Tibial artery (tissue), 4 donors: ENCODE measurements around the gene CPE.

Experiments used
- DNase-seq, 2 donors: peaks; one replicate each; pipeline ENCODE4 v3.0.0-alpha.2; 2019
- H3K27ac ChIP-seq, 2 donors: fragments of 200-600 bp; sonication (generic) in 1 of 2; 1 replicate in 1 of 2; 2 replicates in 1 of 2; pipeline ENCODE4 v1.5.1; 2018 to 2019; ENCODE audit warnings: mild to moderate bottlenecking in 1 of 2
- H3K27me3 ChIP-seq, 2 donors: fragments of 200-600 bp; sonication (generic) in 1 of 2; one replicate each; pipeline versions ENCODE4 v1.5.1 to v1.6.0; 2016 to 2019
- H3K36me3 ChIP-seq, 3 donors: fragments of 200-600 bp; sonication (generic) in 2 of 3; one replicate each; pipeline ENCODE4 v1.5.1; 2016 to 2019; ENCODE audit warnings: mild to moderate bottlenecking in 2 of 3
- H3K4me1 ChIP-seq, 4 donors: fragments of 200-600 bp; sonication (generic) in 2 of 4; 1 replicate in 3 of 4; 2 replicates in 1 of 4; pipeline ENCODE4 v1.5.1; 2016 to 2019
- H3K4me3 ChIP-seq, 2 donors: fragments of 200-600 bp; sonication (generic) in 1 of 2; 1 replicate in 1 of 2; 2 replicates in 1 of 2; pipeline ENCODE4 v1.5.1; 2018 to 2019; ENCODE audit warnings: mild to moderate bottlenecking in 2 of 2
- H3K9me3 ChIP-seq, 3 donors: fragments of 200-600 bp; sonication (generic) in 1 of 3; one replicate each; pipeline ENCODE4 v1.5.1; 2016 to 2019
- intact Hi-C: fragments of 100-400 bp; cut with DNase I; formaldehyde crosslinking; loops from one replicate; pipeline ENCODE4 v1.15.0; 2023; ENCODE audit warnings: low total_unique reads
- TF ChIP-seq, protein P1 (sequence below), 2 experiments: fragments of 200-600 bp in 1 of 2; fragments of 450-650 bp in 1 of 2; IDR thresholded peaks; one replicate each; pipeline ENCODE4 v1.5.1; 2017 to 2019; ENCODE audit warnings: antibody characterized with exemption in 2 of 2, mild to moderate bottlenecking in 1 of 2, moderate library complexity in 1 of 2

Gene CPE

DNA sequence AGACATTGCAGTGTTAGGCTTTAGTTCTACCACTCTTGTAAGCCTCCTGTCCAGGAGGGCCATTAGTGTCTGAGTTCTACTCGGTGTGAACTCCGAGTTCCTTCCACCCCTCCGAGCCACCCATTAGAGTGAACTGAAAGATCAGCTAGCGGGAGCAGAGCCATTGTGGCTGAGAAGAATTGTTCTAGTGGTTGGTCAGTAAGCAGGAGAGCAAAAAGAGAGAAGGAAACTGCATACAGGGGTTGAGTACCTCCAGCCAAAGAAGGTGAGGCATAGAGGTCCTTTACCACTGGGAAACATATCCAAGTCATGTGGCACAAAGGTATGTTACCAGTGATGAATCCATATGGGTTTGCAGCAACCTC, 96.9 kb downstream of the CPE start:
- H3K27ac ChIP-seq, result no peak overlapping the region
- peaks cover 0 to 6% (median 6%) of the 10 kb centered on the region in 3 donors for H3K36me3 ChIP-seq
- TF ChIP-seq, protein P1, sequence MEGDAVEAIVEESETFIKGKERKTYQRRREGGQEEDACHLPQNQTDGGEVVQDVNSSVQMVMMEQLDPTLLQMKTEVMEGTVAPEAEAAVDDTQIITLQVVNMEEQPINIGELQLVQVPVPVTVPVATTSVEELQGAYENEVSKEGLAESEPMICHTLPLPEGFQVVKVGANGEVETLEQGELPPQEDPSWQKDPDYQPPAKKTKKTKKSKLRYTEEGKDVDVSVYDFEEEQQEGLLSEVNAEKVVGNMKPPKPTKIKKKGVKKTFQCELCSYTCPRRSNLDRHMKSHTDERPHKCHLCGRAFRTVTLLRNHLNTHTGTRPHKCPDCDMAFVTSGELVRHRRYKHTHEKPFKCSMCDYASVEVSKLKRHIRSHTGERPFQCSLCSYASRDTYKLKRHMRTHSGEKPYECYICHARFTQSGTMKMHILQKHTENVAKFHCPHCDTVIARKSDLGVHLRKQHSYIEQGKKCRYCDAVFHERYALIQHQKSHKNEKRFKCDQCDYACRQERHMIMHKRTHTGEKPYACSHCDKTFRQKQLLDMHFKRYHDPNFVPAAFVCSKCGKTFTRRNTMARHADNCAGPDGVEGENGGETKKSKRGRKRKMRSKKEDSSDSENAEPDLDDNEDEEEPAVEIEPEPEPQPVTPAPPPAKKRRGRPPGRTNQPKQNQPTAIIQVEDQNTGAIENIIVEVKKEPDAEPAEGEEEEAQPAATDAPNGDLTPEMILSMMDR (IDR thresholded peaks at IDR 0.05), result no peak
- intact Hi-C loops, result no loop called here
- H3K27me3 ChIP-seq, result no peaks in the 10 kb centered on the region
- H3K9me3 ChIP-seq, result no peaks in the 10 kb centered on the region
- peaks cover 0 to 9% (median 0%) of the 10 kb centered on the region in 4 donors for H3K4me1 ChIP-seq
- no peak overlapping the region for H3K4me3 ChIP-seq
- no peak for DNase-seq

DNA sequence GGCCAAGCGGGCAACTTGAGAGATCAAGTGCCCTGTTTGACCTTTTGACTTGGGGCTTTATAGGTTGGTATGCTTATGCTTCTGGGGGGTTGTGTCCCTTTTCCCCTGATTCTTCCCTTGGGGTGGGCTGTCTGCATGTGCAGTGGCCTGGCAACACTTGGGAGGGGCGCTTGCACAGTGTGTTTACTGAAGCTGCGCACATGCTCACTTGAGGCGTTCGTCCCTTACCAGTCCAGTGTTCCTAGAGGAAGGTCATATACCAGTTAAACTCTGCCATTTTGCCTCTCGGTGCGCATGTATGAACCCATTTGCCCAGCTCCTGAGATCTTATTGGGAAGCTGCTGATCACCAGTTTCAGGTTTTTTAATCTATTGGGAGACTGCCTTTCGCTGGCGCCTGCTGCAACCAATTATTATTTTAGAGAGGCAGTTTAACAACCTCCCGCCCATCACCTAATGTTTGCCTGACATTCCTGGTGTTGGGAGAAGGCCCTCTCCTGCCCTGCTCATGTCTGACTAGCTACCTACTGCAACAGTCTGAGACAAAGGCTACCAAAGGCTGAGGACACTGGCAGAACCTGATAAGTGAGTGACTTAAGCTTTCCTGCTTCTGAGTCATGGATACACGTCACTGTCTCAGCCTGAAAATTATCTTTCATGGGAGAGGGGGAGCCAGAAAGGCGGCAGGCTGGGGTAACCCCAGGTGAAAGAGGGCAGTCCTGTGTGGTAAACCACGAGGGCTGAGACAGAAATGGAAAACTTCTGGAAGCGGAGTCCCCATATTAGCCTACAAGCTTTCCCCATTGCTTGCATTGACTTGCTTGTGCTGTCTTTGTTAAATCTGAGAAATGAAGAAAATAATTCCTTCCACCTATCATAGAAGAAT, 97.6 kb downstream of the CPE start:
- peaks cover 0 to 6% (median 0%) of the 10 kb centered on the region in 3 donors for H3K36me3 ChIP-seq
- no peaks in the 10 kb centered on the region for H3K9me3 ChIP-seq
- TF ChIP-seq, protein P1 (IDR thresholded peaks at IDR 0.05), result no peak

DNA sequence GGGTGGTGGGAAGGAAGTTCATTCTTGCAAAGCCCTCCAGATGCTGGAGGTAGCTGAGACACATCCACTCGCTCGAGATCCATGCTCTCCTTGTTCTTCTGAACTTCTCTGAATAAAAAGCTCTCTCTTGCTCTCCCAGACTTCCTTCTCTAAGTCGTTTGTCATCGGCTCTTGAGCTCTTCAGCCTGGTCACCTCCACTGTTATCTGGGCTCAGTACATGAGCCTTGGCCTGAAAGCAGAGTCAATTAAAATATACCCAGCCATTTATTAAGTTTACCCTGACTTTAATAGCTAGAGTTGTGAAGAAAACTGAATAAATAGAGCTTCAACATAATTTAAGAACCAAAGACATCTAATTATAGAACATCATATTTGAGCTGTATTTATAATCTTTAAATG, 99.0 kb downstream of the CPE start:
- TF ChIP-seq, protein P1 (IDR thresholded peaks at IDR 0.05), result no peak
- H3K36me3 ChIP-seq, result peaks cover 0 to 6% (median 0%) of the 10 kb centered on the region in 3 donors
- no peaks in the 10 kb centered on the region for H3K27me3 ChIP-seq
- no peak for DNase-seq
- H3K9me3 ChIP-seq, result no peaks in the 10 kb centered on the region
- H3K4me3 ChIP-seq, result no peak overlapping the region
- no peak overlapping the region for H3K27ac ChIP-seq
- peaks cover 0 to 9% (median 0%) of the 10 kb centered on the region in 4 donors for H3K4me1 ChIP-seq
- intact Hi-C loops, result no loop called here

More for the DNA sequence above, 97.6 kb downstream of the CPE start:
- Histone ChIP-seq H3K4me3 (no peak overlapping the region), H3K27ac (no peak overlapping the region), H3K4me1 (peaks cover 0 to 9% (median 0%) of the 10 kb centered on the region in 4 donors), H3K27me3 (no peaks in the 10 kb centered on the region)
- intact Hi-C loops, result no loop called here
- no peak for DNase-seq

DNA sequence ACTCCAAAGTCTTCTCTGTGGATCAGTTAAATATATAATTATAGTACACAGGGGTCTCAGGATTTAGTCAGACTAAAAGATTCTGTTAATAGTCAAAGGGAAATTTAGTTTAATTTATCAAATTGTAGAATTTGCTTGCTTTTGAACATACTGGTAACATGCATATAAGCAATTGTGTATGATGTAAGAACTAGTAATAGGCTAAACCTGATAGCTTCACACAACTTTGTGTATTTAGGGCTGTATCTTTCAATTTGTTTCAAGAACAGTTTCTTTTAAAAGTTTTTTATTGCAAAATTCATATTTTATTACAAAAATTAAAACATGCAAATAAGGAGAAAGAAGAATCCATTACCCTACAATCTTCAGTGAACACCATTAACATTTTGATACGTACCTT, 99.5 kb downstream of the CPE start:
- Histone ChIP-seq H3K9me3 (no peaks in the 10 kb centered on the region), H3K4me3 (no peak overlapping the region), H3K36me3 (peaks cover 0 to 6% (median 0%) of the 10 kb centered on the region in 3 donors), H3K27me3 (no peaks in the 10 kb centered on the region), H3K27ac (no peak overlapping the region), H3K4me1 (peaks cover 0 to 9% (median 0%) of the 10 kb centered on the region in 4 donors)
- TF ChIP-seq, protein P1 (IDR thresholded peaks at IDR 0.05), result no peak
- intact Hi-C loops, result no loop called here
- no peak for DNase-seq

DNA sequence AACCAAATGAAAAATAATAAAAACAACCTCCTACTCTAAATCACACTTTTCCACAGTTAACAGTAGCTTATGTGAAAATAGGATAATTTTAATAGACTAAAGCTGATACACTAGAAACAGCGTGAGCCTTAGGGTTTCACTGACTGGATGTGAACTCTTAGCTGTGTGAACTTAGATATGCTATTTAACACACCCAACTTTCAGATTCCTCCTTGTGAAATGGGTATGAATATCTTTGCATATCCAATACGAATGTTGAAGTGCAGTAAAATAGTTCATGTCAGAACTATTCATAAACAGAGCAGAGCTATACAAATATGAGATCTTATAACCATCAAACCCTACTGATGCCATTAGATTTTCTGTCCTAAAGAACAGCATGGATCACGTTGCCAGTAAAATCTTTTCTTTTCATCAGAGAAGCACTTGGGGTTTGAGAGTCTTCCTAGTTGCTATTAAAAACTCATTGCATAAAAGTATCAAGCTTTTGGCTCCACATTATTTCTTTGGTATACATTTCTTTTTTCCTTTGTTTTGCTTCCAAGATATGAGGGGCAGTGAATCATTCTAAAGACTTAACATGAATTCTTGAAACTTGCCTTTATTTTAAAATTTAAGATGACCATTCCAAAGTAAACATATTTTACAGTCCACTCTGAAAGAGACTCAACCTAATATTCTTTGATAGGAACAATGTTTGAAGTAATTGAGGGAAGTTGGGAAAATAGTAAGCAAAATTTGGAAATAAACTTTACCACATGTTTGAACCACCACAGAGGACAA, 102.4 kb downstream of the CPE start:
- H3K36me3 ChIP-seq, result peaks cover 8 to 12% (median 11%) of the 10 kb centered on the region in 3 donors
- TF ChIP-seq, protein P1 (IDR thresholded peaks at IDR 0.05), result no peak
- H3K27me3 ChIP-seq, result no peaks in the 10 kb centered on the region
- H3K9me3 ChIP-seq, result no peaks in the 10 kb centered on the region
- intact Hi-C loops, result no loop called here
- H3K27ac ChIP-seq, result no peak overlapping the region
- H3K4me3 ChIP-seq, result no peak overlapping the region
- no peak for DNase-seq
- peaks cover 0 to 7% (median 0%) of the 10 kb centered on the region in 4 donors for H3K4me1 ChIP-seq
